Measurements from ENCODE around the gene SYCE3.

Gene SYCE3

GRCh38 chr22:50529897-50530579 is 32.7 kb downstream of the SYCE3 start, which contains the start of gene TYMP:
Gene TYMP (minus strand): TSS chr22:50530012. CDS start chr22:50529709, 303 bp downstream.
- no peaks in the 10 kb centered on the region for H3K9me3 ChIP-seq (ENCODE audit: control insufficient read depth, low read length)
- H3K79me2 ChIP-seq: no peaks in the 10 kb centered on the region
- H3K27me3 ChIP-seq (ENCODE audit: control insufficient read depth, insufficient read depth, low read length): no peaks in the 10 kb centered on the region
- peak within 1 kb of the TSS; percentile 19 for H3K9ac ChIP-seq
- H3K36me3 ChIP-seq (ENCODE audit: control insufficient read depth, insufficient read depth, low read length): no peaks in the 10 kb centered on the region
- no peak for TF ChIP-seq CTCF (IDR thresholded peaks at IDR 0.05)
- peak within 1 kb of the TSS; percentile 95 for H3K4me3 ChIP-seq (ENCODE audit: low read depth, low read length)
- peak within 1 kb of the TSS; percentile 88 for H3K27ac ChIP-seq
- H2AFZ ChIP-seq: peak within 1 kb of the TSS; percentile 76
- peak within 1 kb of the TSS; percentile 99 for H3K4me2 ChIP-seq (ENCODE audit: low read length)
- H3K4me1 ChIP-seq: peaks cover 9% of the 10 kb centered on the region

GRCh38 chr22:50529416-50529896 is 33.3 kb downstream of the SYCE3 start:
- TF ChIP-seq CTCF (IDR thresholded peaks at IDR 0.05): no peak
- H3K79me2 ChIP-seq: no peaks in the 10 kb centered on the region
- H3K36me3 ChIP-seq (ENCODE audit: control insufficient read depth, insufficient read depth, low read length): no peaks in the 10 kb centered on the region
- H3K4me2 ChIP-seq (ENCODE audit: low read length): peak overlapping the region; percentile 99
- H3K4me3 ChIP-seq (ENCODE audit: low read depth, low read length): peak overlapping the region; percentile 95
- H2AFZ ChIP-seq: no peak overlapping the region
- peak overlapping the region; percentile 88 for H3K27ac ChIP-seq
- H3K4me1 ChIP-seq: peaks cover 9% of the 10 kb centered on the region
- H3K9ac ChIP-seq: no peak overlapping the region
- H3K27me3 ChIP-seq (ENCODE audit: control insufficient read depth, insufficient read depth, low read length): no peaks in the 10 kb centered on the region
- no peaks in the 10 kb centered on the region for H3K9me3 ChIP-seq (ENCODE audit: control insufficient read depth, low read length)

DNA sequence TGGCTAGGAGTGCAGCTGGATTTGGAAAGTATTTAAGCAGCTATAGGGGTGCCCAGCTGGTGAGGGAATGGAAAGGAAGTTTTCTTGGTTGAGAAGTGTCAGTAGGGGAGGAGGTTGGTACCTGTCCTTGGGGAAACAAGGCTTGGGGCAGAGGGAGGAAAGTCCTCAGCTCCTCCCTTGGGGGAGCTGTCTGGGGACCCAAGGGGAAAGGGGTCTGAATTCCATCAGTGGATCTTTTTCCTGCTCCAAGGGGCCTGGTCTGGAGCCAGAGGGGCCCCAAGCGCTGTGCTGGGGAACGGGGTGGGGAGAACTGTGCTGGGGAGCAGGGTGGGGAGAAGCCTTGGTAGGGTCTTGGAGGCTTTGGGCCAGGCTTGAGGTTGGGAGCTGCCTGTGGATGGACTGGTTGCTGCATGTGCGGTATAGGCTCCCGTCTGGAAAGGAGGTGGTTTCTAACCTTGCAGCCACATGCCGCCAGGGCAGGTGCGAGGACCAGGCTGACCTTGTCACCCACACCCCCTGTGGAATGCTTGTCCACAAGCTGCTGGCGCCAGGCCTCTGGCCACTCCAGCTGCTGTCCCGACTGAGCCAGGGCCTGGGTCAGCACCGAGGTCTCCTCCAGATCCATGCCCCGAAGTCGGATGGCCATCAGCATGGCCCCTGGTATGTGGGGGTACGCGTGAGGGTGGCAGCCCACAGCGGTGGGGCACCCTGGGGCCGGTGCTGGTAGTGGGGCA is 33.9 kb downstream of the SYCE3 start:
- Histone ChIP-seq H3K79me2 (no peaks in the 10 kb centered on the region), H2AFZ (no peak overlapping the region), H3K9ac (no peak overlapping the region), H3K4me3 (ENCODE audit: low read depth, low read length) (no peak overlapping the region), H3K4me2 (ENCODE audit: low read length) (no peak overlapping the region), H3K4me1 (peaks cover 9% of the 10 kb centered on the region), H3K27me3 (ENCODE audit: control insufficient read depth, insufficient read depth, low read length) (no peaks in the 10 kb centered on the region), H3K36me3 (ENCODE audit: control insufficient read depth, insufficient read depth, low read length) (no peaks in the 10 kb centered on the region), H3K9me3 (ENCODE audit: control insufficient read depth, low read length) (no peaks in the 10 kb centered on the region), H3K27ac (peak overlapping the region; percentile 88)
- no peak for TF ChIP-seq CTCF (IDR thresholded peaks at IDR 0.05)

- Histone ChIP-seq H3K4me3 (ENCODE audit: low read depth, low read length) (no peak overlapping the region), H3K4me2 (ENCODE audit: low read length) (no peak overlapping the region), H2AFZ (no peak overlapping the region), H3K27me3 (ENCODE audit: control insufficient read depth, insufficient read depth, low read length) (no peaks in the 10 kb centered on the region), H3K36me3 (ENCODE audit: control insufficient read depth, insufficient read depth, low read length) (no peaks in the 10 kb centered on the region), H3K9me3 (ENCODE audit: control insufficient read depth, low read length) (no peaks in the 10 kb centered on the region), H3K79me2 (no peaks in the 10 kb centered on the region), H3K9ac (no peak overlapping the region), H3K27ac (peak overlapping the region; percentile 88), H3K4me1 (peaks cover 4% of the 10 kb centered on the region)
- TF ChIP-seq CTCF (IDR thresholded peaks at IDR 0.05): no peak
Measured at GRCh38 chr22:50527921-50528681, 34.6 kb downstream of the SYCE3 start.
